ENCODE results near the gene NECAB2.

- TF ChIP-seq CTCF (IDR thresholded peaks at IDR 0.05) (no peak), POLR2A (IDR thresholded peaks at IDR 0.05) (no peak)
These were observed 33.4 kb upstream of the NECAB2 start for GRCh38 chr16:83934684-83934977.

Measured in tibial nerve (tissue), 3 donors.